GM12891 (cell line): ENCODE results near the gene BHLHE41.

Experiments
- POLR2A ChIP-seq: IDR thresholded peaks from 2 replicates; pipeline ENCODE4 v1.6.1; 2011; ENCODE audit warnings: low read depth, low read length, control low read depth
- POLR2AphosphoS5 ChIP-seq: IDR thresholded peaks from 2 replicates; pipeline ENCODE4 v1.6.1; 2011; ENCODE audit warnings: low read depth, low read length, control low read depth
- POU2F2 ChIP-seq: IDR thresholded peaks from 2 replicates; pipeline ENCODE4 v1.6.1; 2011; ENCODE audit warnings: low read depth, mild to moderate bottlenecking, control low read depth, low read length, moderate library complexity
- SPI1 ChIP-seq: IDR thresholded peaks from 2 replicates; pipeline ENCODE4 v1.6.1; 2011; ENCODE audit warnings: low read depth, low read length, control low read depth
- TAF1 ChIP-seq: IDR thresholded peaks from 2 replicates; pipeline ENCODE4 v1.6.1; 2011; ENCODE audit warnings: low read depth, low read length, control low read depth

- no peak for TF ChIP-seq POLR2A
- no peak for TF ChIP-seq TAF1
- no peak for TF ChIP-seq SPI1
- no peak for TF ChIP-seq POLR2AphosphoS5
- TF ChIP-seq POU2F2, result no peak
Measured at GRCh38 chr12:26086936-26087335, 37.9 kb downstream of the BHLHE41 start.
